Measurements from ENCODE around the gene ZSWIM6.

ZSWIM6 gene

GRCh38 chr5:61416420-61416819 lies 84.4 kb downstream of the ZSWIM6 start:
- TF ChIP-seq EZH2phosphoT487 (IDR thresholded peaks at IDR 0.05; ENCODE audit: low read length) (no peak), EZH2 (optimal IDR thresholded peaks at IDR 0.05; ENCODE audit: low read depth, low read length) (no peak), CTCF (IDR thresholded peaks at IDR 0.05; ENCODE audit: low read length) (no peak)
- Histone ChIP-seq H3K79me2 (ENCODE audit: low read length) (peaks cover 56% of the 10 kb centered on the region), H4K20me1 (ENCODE audit: insufficient read depth, low read length) (no peaks in the 10 kb centered on the region), H3K9me2 (replicated peaks; ENCODE audit: insufficient read depth, low read length) (no peaks in the 10 kb centered on the region), H3K27ac (ENCODE audit: low read length) (no peak overlapping the region), H3K9ac (ENCODE audit: low read length) (no peak overlapping the region), H3F3A (ENCODE audit: insufficient read depth, low read length) (no peaks in the 10 kb centered on the region), H3K36me3 (replicated peaks; ENCODE audit: insufficient read depth, low read length) (no peaks in the 10 kb centered on the region), H2AFZ (ENCODE audit: low read length) (no peak overlapping the region), H3K4me3 (ENCODE audit: low read length) (no peak overlapping the region), H3K4me2 (ENCODE audit: low read depth, low read length) (no peak overlapping the region), H3K9me3 (replicated peaks; ENCODE audit: insufficient read depth, low read length) (no peaks in the 10 kb centered on the region), H3K27me3 (replicated peaks; ENCODE audit: insufficient read depth, low read length) (no peaks in the 10 kb centered on the region), H3K4me1 (ENCODE audit: low read length) (no peaks in the 10 kb centered on the region)
- DNase-seq: no peak

GRCh38 chr5:61417340-61417739 lies 85.3 kb downstream of the ZSWIM6 start:
- H3K4me3 ChIP-seq (ENCODE audit: low read length): no peak overlapping the region
- H3K4me1 ChIP-seq (ENCODE audit: low read length): no peaks in the 10 kb centered on the region
- no peaks in the 10 kb centered on the region for H3K9me2 ChIP-seq (replicated peaks; ENCODE audit: insufficient read depth, low read length)
- H3K79me2 ChIP-seq (ENCODE audit: low read length): peaks cover 59% of the 10 kb centered on the region
- H3K4me2 ChIP-seq (ENCODE audit: low read depth, low read length): no peak overlapping the region
- TF ChIP-seq EZH2 (optimal IDR thresholded peaks at IDR 0.05; ENCODE audit: low read depth, low read length) (no peak), EZH2phosphoT487 (IDR thresholded peaks at IDR 0.05; ENCODE audit: low read length) (no peak), CTCF (IDR thresholded peaks at IDR 0.05; ENCODE audit: low read length) (no peak)
- no peaks in the 10 kb centered on the region for H3K27me3 ChIP-seq (replicated peaks; ENCODE audit: insufficient read depth, low read length)
- no peaks in the 10 kb centered on the region for H4K20me1 ChIP-seq (ENCODE audit: insufficient read depth, low read length)
- H3K27ac ChIP-seq (ENCODE audit: low read length): no peak overlapping the region
- DNase-seq: no peak
- H3K36me3 ChIP-seq (replicated peaks; ENCODE audit: insufficient read depth, low read length): no peaks in the 10 kb centered on the region
- no peak overlapping the region for H3K9ac ChIP-seq (ENCODE audit: low read length)
- H3F3A ChIP-seq (ENCODE audit: insufficient read depth, low read length): no peaks in the 10 kb centered on the region
- no peaks in the 10 kb centered on the region for H3K9me3 ChIP-seq (replicated peaks; ENCODE audit: insufficient read depth, low read length)
- no peak overlapping the region for H2AFZ ChIP-seq (ENCODE audit: low read length)

GRCh38 chr5:61417851-61418250 lies 85.8 kb downstream of the ZSWIM6 start:
- no peak overlapping the region for H2AFZ ChIP-seq (ENCODE audit: low read length)
- H3K9ac ChIP-seq (ENCODE audit: low read length): no peak overlapping the region
- no peak overlapping the region for H3K4me2 ChIP-seq (ENCODE audit: low read depth, low read length)
- H4K20me1 ChIP-seq (ENCODE audit: insufficient read depth, low read length): no peaks in the 10 kb centered on the region
- no peak overlapping the region for H3K4me3 ChIP-seq (ENCODE audit: low read length)
- H3K36me3 ChIP-seq (replicated peaks; ENCODE audit: insufficient read depth, low read length): no peaks in the 10 kb centered on the region
- no peaks in the 10 kb centered on the region for H3F3A ChIP-seq (ENCODE audit: insufficient read depth, low read length)
- H3K27ac ChIP-seq (ENCODE audit: low read length): no peak overlapping the region
- no peaks in the 10 kb centered on the region for H3K9me2 ChIP-seq (replicated peaks; ENCODE audit: insufficient read depth, low read length)
- H3K9me3 ChIP-seq (replicated peaks; ENCODE audit: insufficient read depth, low read length): no peaks in the 10 kb centered on the region
- no peaks in the 10 kb centered on the region for H3K27me3 ChIP-seq (replicated peaks; ENCODE audit: insufficient read depth, low read length)
- no peaks in the 10 kb centered on the region for H3K4me1 ChIP-seq (ENCODE audit: low read length)
- DNase-seq: no peak
- TF ChIP-seq CTCF (IDR thresholded peaks at IDR 0.05; ENCODE audit: low read length) (no peak), EZH2phosphoT487 (IDR thresholded peaks at IDR 0.05; ENCODE audit: low read length) (no peak), EZH2 (optimal IDR thresholded peaks at IDR 0.05; ENCODE audit: low read depth, low read length) (no peak)
- peaks cover 55% of the 10 kb centered on the region for H3K79me2 ChIP-seq (ENCODE audit: low read length)
